Measurements from ENCODE around the gene NHLH2.

NHLH2 gene

DNA sequence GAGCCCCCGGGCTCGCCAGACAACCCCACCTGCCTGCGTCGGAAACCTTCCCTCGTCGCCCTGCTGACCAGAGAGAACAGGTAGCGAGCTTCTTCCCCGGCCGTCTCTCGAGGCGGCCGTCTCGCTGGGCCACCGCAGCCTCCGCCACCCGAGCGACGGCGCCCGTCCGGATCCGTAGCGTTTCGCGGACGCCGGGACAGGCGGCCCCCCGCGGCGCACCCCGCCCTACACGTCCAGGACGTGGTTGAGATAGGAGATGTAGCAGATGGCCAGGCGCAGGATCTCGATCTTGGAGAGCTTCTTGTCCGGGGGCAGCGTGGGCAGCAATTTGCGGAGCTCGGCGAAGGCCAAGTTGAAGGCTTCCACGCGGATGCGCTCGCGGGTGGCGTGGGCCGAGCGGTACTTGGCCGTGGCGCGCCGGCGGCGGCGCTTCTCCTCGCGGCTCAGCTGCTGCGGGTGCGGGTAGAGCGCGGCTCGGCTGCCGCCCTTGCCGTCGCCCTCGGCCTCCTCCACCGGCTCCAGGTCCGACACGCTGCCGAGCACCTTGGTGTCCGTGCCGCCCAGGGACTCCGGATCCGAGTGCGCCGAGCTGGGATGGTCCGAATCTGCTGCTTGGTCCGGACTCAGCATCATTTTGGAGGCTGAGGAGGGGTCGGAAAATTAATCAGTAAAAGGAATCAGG is 3.0 kb downstream of the NHLH2 start:
- Histone ChIP-seq H3K27me3 (ENCODE audit: control insufficient read depth, insufficient read depth, low read length) (peaks cover 41% of the 10 kb centered on the region; the same call in 1 of the 2 replicates), H3K4me1 (ENCODE audit: control insufficient read depth, insufficient read depth, low read length) (peaks cover 16% of the 10 kb centered on the region), H3K9me3 (ENCODE audit: control insufficient read depth, insufficient read depth, low read depth, low read length) (no peaks in the 10 kb centered on the region), H3K4me3 (ENCODE audit: low read depth, low read length) (peak overlapping the region; percentile 73), H3K9ac (ENCODE audit: low read length) (peak overlapping the region; percentile 52), H3K36me3 (ENCODE audit: control insufficient read depth, insufficient read depth, low read length) (no peaks in the 10 kb centered on the region), H3K27ac (ENCODE audit: low read depth, low read length) (no peak overlapping the region)

DNA sequence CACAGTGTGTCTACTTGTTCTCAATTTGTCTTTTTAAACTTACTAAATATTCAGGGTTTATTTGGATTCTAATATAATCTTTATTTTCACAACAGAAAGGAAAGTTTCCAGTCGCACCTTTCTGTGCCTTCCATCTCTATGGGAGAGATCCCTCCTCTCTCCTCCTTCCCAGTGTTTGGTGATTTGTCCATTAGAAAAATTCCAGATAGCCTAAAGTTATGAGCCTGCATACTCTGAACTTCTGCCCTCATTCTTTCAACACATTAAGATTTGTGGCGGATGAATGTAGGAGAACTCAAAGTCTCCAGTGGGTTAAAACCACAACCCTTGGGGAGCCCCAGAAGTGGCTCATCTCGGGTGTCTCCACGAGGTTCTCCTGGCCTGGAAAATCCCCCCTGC is 3.6 kb downstream of the NHLH2 start:
- Histone ChIP-seq H3K4me1 (ENCODE audit: control insufficient read depth, insufficient read depth, low read length) (peaks cover 16% of the 10 kb centered on the region), H3K9me3 (ENCODE audit: control insufficient read depth, insufficient read depth, low read depth, low read length) (no peaks in the 10 kb centered on the region), H3K27me3 (ENCODE audit: control insufficient read depth, insufficient read depth, low read length) (peaks cover 41% of the 10 kb centered on the region; the same call in 1 of the 2 replicates), H3K27ac (ENCODE audit: low read depth, low read length) (no peak overlapping the region), H3K9ac (ENCODE audit: low read length) (no peak overlapping the region), H3K4me3 (ENCODE audit: low read depth, low read length) (peak overlapping the region; percentile 73), H3K36me3 (ENCODE audit: control insufficient read depth, insufficient read depth, low read length) (no peaks in the 10 kb centered on the region)

DNA sequence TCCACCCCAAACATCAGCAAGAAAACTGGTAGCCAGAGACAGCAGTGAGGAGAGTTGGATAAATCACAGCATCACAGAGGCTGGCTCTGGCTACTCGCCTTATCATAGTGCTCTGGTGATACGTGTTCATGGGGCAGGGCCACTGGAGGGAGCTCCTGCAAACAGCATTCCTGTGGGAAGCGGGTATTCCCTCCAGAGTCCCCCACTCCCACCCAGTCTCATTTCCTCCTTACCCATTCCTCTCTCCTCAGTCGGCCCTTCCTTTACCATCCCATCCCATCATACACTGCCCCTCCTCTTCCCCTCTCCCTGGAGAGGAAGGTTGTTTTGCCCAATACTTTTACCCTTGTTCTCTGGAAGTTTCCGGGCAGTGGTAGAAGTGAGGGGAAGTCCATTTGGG is 7.1 kb downstream of the NHLH2 start:
- Histone ChIP-seq H3K27me3 (ENCODE audit: control insufficient read depth, insufficient read depth, low read length) (peaks cover 27% of the 10 kb centered on the region; the same call in 1 of the 2 replicates), H3K27ac (ENCODE audit: low read depth, low read length) (no peak overlapping the region)

GRCh38 chr1:115832651-115833050 is 8.3 kb downstream of the NHLH2 start:
- Histone ChIP-seq H3K27me3 (ENCODE audit: control insufficient read depth, insufficient read depth, low read length) (peaks cover 25% of the 10 kb centered on the region; the same call in 1 of the 2 replicates), H3K4me1 (ENCODE audit: control insufficient read depth, insufficient read depth, low read length) (peaks cover 33% of the 10 kb centered on the region), H3K27ac (ENCODE audit: low read depth, low read length) (no peak overlapping the region), H3K9me3 (ENCODE audit: control insufficient read depth, insufficient read depth, low read depth, low read length) (no peaks in the 10 kb centered on the region), H3K4me3 (ENCODE audit: low read depth, low read length) (no peak overlapping the region), H3K9ac (ENCODE audit: low read length) (no peak overlapping the region), H3K36me3 (ENCODE audit: control insufficient read depth, insufficient read depth, low read length) (no peaks in the 10 kb centered on the region)

More for the DNA sequence above, 7.1 kb downstream of the NHLH2 start:
- H3K4me1 ChIP-seq (ENCODE audit: control insufficient read depth, insufficient read depth, low read length): peaks cover 27% of the 10 kb centered on the region
- H3K4me3 ChIP-seq (ENCODE audit: low read depth, low read length): no peak overlapping the region
- H3K36me3 ChIP-seq (ENCODE audit: control insufficient read depth, insufficient read depth, low read length): no peaks in the 10 kb centered on the region
- no peak overlapping the region for H3K9ac ChIP-seq (ENCODE audit: low read length)
- H3K9me3 ChIP-seq (ENCODE audit: control insufficient read depth, insufficient read depth, low read depth, low read length): no peaks in the 10 kb centered on the region

DNA sequence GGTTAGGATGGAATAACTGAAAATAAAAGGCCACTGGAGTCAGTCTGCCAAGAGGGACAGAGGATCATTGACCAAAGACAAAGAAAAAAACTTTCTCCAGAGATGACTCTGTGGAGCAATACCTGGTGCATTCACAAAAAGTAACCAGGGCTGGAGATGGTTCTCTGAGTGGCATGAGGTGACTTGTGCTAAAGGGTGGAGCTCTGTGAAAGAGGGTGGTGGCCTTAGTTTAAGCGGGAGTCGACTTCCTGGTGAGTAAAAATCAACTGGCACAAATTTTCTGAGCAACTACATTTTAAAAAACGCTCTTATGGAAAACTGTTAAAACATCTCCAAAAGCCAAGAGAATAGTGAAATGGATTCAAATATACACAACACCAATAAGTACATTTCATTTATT is 10.0 kb downstream of the NHLH2 start:
- Histone ChIP-seq H3K4me1 (ENCODE audit: control insufficient read depth, insufficient read depth, low read length) (peaks cover 41% of the 10 kb centered on the region), H3K27ac (ENCODE audit: low read depth, low read length) (no peak overlapping the region)

GRCh38 chr1:115829947-115830346 is 11.0 kb downstream of the NHLH2 start:
- peaks cover 11% of the 10 kb centered on the region; the same call in 1 of the 2 replicates for H3K27me3 ChIP-seq (ENCODE audit: control insufficient read depth, insufficient read depth, low read length)
- no peaks in the 10 kb centered on the region for H3K36me3 ChIP-seq (ENCODE audit: control insufficient read depth, insufficient read depth, low read length)
- no peak overlapping the region for H3K4me3 ChIP-seq (ENCODE audit: low read depth, low read length)
- no peak overlapping the region; the same call in 1 of the 2 replicates for H3K27ac ChIP-seq (ENCODE audit: low read depth, low read length)
- H3K9me3 ChIP-seq (ENCODE audit: control insufficient read depth, insufficient read depth, low read depth, low read length): no peaks in the 10 kb centered on the region
- no peak overlapping the region for H3K9ac ChIP-seq (ENCODE audit: low read length)
- peaks cover 41% of the 10 kb centered on the region for H3K4me1 ChIP-seq (ENCODE audit: control insufficient read depth, insufficient read depth, low read length)

More for the DNA sequence above, 10.0 kb downstream of the NHLH2 start:
- Histone ChIP-seq H3K9me3 (ENCODE audit: control insufficient read depth, insufficient read depth, low read depth, low read length) (no peaks in the 10 kb centered on the region), H3K9ac (ENCODE audit: low read length) (no peak overlapping the region), H3K27me3 (ENCODE audit: control insufficient read depth, insufficient read depth, low read length) (peaks cover 14% of the 10 kb centered on the region; the same call in 1 of the 2 replicates), H3K4me3 (ENCODE audit: low read depth, low read length) (no peak overlapping the region), H3K36me3 (ENCODE audit: control insufficient read depth, insufficient read depth, low read length) (no peaks in the 10 kb centered on the region)

DNA sequence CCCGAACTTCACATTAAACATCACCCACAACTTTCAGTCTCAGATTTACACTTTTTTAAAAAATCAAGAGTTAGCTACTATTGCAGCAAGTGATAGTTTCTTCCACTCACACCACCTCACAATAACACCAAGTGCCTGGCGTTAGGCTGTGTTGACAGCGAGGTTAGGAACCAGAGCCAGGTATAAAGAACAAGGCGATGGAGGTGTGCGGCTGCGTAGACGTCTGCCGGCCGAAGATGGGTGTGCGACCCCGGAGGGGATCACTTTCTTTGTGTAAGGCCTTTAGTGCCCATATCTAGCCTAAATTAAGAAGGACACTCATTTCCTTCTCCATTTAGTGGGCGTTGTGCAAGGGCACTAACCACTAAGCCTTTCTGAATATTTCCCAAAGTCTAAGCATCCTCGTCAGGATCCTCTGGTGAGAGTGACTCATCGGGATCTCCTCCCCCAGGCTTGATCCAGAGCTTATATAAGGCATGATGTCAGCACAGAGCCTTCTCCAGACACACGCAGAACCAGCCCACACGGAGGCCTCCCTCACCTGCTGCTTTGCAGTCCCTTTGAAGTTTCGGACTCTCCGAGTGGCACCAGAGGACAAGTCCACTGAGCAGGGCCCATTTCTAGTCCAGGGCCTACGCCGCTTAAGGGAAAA is 11.8 kb downstream of the NHLH2 start:
- H3K9me3 ChIP-seq (ENCODE audit: control insufficient read depth, insufficient read depth, low read depth, low read length): no peaks in the 10 kb centered on the region
- peak overlapping the region; percentile 30 for H3K9ac ChIP-seq (ENCODE audit: low read length)
- H3K27ac ChIP-seq (ENCODE audit: low read depth, low read length): no peak overlapping the region; the same call in 1 of the 2 replicates
- peak overlapping the region; percentile 56 for H3K4me3 ChIP-seq (ENCODE audit: low read depth, low read length)
- peaks cover 11% of the 10 kb centered on the region; the same call in 1 of the 2 replicates for H3K27me3 ChIP-seq (ENCODE audit: control insufficient read depth, insufficient read depth, low read length)
- H3K36me3 ChIP-seq (ENCODE audit: control insufficient read depth, insufficient read depth, low read length): no peaks in the 10 kb centered on the region
- peaks cover 40% of the 10 kb centered on the region for H3K4me1 ChIP-seq (ENCODE audit: control insufficient read depth, insufficient read depth, low read length)

- Histone ChIP-seq H3K4me1 (ENCODE audit: control insufficient read depth, insufficient read depth, low read length) (peaks cover 37% of the 10 kb centered on the region), H3K9ac (ENCODE audit: low read length) (peak overlapping the region; percentile 74), H3K27ac (ENCODE audit: low read depth, low read length) (no peak overlapping the region; the same call in 1 of the 2 replicates), H3K9me3 (ENCODE audit: control insufficient read depth, insufficient read depth, low read depth, low read length) (no peaks in the 10 kb centered on the region), H3K36me3 (ENCODE audit: control insufficient read depth, insufficient read depth, low read length) (no peaks in the 10 kb centered on the region), H3K4me3 (ENCODE audit: low read depth, low read length) (peak overlapping the region; percentile 62), H3K27me3 (ENCODE audit: control insufficient read depth, insufficient read depth, low read length) (peaks cover 11% of the 10 kb centered on the region; the same call in 1 of the 2 replicates)
Observed at GRCh38 chr1:115828101-115829022, 12.6 kb downstream of the NHLH2 start.

GRCh38 chr1:115827452-115828044 is 13.4 kb downstream of the NHLH2 start:
- H3K4me3 ChIP-seq (ENCODE audit: low read depth, low read length): peak overlapping the region; percentile 62

DNA sequence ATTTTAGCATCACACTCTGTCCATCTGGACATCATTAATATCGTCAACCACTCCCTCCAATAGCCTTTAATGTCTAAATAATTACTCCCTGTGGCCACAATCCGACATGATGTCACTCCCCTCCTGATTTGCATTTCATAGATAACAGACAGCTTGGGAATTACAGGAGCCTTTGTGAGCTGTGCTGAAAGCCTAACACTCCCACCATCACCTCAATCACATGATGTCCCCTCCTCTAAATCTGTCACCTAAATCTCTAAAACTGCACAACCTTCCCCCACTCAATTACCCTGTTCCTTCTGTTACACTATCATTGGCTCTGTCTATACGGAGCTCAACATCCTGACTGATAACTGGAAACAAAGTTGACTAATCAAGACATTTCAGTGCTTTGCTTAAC is 14.3 kb downstream of the NHLH2 start:
- Histone ChIP-seq H3K9me3 (ENCODE audit: control insufficient read depth, insufficient read depth, low read depth, low read length) (no peaks in the 10 kb centered on the region), H3K4me3 (ENCODE audit: low read depth, low read length) (no peak overlapping the region), H3K27ac (ENCODE audit: low read depth, low read length) (no peak overlapping the region), H3K36me3 (ENCODE audit: control insufficient read depth, insufficient read depth, low read length) (no peaks in the 10 kb centered on the region), H3K27me3 (ENCODE audit: control insufficient read depth, insufficient read depth, low read length) (peaks cover 11% of the 10 kb centered on the region; the same call in 1 of the 2 replicates), H3K9ac (ENCODE audit: low read length) (no peak overlapping the region), H3K4me1 (ENCODE audit: control insufficient read depth, insufficient read depth, low read length) (peaks cover 37% of the 10 kb centered on the region)

More at GRCh38 chr1:115827452-115828044, 13.4 kb downstream of the NHLH2 start:
- Histone ChIP-seq H3K27ac (ENCODE audit: low read depth, low read length) (no peak overlapping the region; the same call in 1 of the 2 replicates), H3K9me3 (ENCODE audit: control insufficient read depth, insufficient read depth, low read depth, low read length) (no peaks in the 10 kb centered on the region), H3K36me3 (ENCODE audit: control insufficient read depth, insufficient read depth, low read length) (no peaks in the 10 kb centered on the region), H3K4me1 (ENCODE audit: control insufficient read depth, insufficient read depth, low read length) (peaks cover 37% of the 10 kb centered on the region), H3K9ac (ENCODE audit: low read length) (peak overlapping the region; percentile 30), H3K27me3 (ENCODE audit: control insufficient read depth, insufficient read depth, low read length) (peaks cover 11% of the 10 kb centered on the region; the same call in 1 of the 2 replicates)
